ENCODE measurements around the gene BGN.

Gene BGN

DNA sequence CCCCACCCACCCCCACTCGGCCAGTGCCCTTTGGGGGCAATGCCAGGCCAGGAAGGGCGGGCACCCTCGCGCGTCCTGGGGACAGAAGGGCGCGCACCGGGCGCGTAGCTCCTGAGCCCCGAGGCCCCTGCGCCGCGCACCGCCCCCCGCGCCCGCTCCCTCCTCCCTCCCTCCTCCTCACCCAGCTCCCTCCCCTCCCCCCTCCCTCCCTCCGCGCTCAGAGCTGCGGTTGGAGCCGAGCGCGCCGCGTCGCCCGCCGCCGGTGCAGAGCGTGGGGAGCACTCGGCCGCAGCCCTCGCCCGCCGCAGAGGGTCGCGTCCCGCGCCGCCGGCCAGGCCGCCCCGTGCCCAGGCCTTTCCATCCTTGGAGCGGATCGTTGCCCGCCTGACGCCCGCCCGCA is 22.6 kb downstream of the BGN start, which contains the start of gene ATP2B3:
Gene ATP2B3, plus strand, starts transcription at position 220 of the 400 bp plus-strand sequence. CDS start 18,606 bp downstream, outside the sequence.
- FAIRE-seq (no peak), DNase-seq (ENCODE audit: insufficient read length, low spot score) (no peak)
- TF ChIP-seq POLR2AphosphoS5 (IDR thresholded peaks at IDR 0.05; ENCODE audit: low read depth, low read length) (no peak), PAX5 (IDR thresholded peaks at IDR 0.05; ENCODE audit: insufficient read depth, low read length, severe bottlenecking) (no peak), SPI1 (IDR thresholded peaks at IDR 0.05; ENCODE audit: low read depth, low read length) (no peak), TAF1 (IDR thresholded peaks at IDR 0.05; ENCODE audit: low read depth, low read length) (no peak), POLR2A (IDR thresholded peaks at IDR 0.05; ENCODE audit: low read depth, low read length) (no peak), POU2F2 (IDR thresholded peaks at IDR 0.05; ENCODE audit: low read depth, low read length) (no peak)

DNA sequence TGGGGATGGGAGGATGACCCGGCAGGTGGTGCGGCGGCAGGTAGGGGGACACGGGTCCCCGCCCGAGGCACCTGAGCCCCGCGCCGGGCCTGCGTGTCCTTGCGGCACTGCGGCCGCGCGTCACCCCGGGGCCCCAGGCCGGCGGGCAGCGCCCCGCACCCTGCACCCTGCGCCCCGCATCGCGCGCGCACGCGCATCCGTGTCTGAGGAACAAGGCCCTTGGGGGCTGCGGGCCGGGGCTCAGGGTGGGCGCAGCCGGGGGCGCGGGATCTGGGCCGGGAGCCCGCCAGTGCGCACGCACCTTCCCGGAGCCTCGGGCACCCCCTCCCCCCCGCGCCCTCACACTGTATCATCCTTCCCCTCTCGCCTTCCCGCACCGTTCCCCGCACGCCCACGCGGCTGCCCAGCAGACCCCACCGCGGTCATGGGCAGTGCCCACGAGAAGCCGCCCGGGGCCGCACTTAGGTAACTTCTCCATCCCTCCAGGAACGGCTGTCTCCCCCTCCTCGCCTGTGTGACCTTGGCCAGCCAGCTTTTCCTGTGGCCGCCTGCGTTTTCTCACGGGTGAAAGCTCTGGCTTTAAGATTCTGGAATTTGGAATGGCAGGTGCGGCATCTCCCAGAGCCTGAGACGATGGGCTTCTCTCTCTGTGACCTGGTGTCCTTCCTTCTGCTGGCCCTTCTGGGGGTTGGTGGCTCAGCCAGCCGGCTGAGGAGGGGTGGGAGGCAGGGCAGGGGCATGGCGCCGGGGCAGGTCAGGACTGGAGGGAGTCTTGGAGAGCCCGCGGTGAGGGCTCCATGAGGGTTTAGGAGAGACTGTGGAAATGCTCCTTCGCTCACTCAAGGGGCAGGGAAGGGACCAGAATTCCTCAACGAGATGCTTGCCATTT is 23.4 kb downstream of the BGN start:
- TF ChIP-seq POLR2A (IDR thresholded peaks at IDR 0.05; ENCODE audit: low read depth, low read length), result no peak
- TF ChIP-seq PAX5 (IDR thresholded peaks at IDR 0.05; ENCODE audit: insufficient read depth, low read length, severe bottlenecking), result no peak
- no peak for TF ChIP-seq POU2F2 (IDR thresholded peaks at IDR 0.05; ENCODE audit: low read depth, low read length)
- no peak for TF ChIP-seq POLR2AphosphoS5 (IDR thresholded peaks at IDR 0.05; ENCODE audit: low read depth, low read length)
- no peak for TF ChIP-seq TAF1 (IDR thresholded peaks at IDR 0.05; ENCODE audit: low read depth, low read length)
- no peak for TF ChIP-seq SPI1 (IDR thresholded peaks at IDR 0.05; ENCODE audit: low read depth, low read length)
- no peak for DNase-seq (ENCODE audit: insufficient read length, low spot score)
- no peak for FAIRE-seq

DNA sequence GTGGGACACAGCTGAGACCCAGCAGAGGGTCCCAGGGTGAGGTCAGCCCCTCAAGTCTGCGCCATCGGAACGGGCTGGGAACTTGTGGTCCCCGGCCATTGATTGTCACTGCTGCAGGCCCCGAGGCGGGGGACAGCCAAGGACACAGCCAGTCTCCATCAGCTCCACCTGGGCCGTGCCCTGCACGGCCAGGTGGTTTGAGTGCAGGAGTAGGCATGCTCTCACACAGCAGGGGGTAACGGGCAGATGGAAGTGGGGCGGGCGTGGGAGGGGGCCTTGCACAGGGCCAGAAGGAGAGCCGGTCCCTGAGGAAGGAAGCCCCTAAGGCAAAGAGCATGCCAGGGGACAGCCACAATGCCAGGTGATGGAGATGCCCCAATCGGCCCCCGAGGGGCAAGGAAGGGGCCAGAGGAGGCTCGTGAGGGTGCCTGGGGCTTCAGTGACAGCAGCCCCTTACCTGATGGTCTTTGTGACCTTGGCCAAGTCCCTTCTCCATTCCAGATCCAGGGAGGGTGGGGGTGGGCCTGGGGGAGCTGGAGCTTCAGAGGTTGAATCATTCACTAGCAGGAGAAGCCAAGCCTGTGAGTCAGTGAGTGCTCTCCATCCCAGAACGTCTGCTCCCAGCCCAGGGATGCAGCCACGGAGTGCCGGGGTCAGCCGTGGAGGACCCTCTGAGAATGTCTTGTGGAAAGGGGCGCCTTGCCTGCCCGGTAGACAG is 24.9 kb downstream of the BGN start:
- TF ChIP-seq POLR2A (IDR thresholded peaks at IDR 0.05; ENCODE audit: low read depth, low read length) (no peak), PAX5 (IDR thresholded peaks at IDR 0.05; ENCODE audit: insufficient read depth, low read length, severe bottlenecking) (no peak), SPI1 (IDR thresholded peaks at IDR 0.05; ENCODE audit: low read depth, low read length) (no peak), POU2F2 (IDR thresholded peaks at IDR 0.05; ENCODE audit: low read depth, low read length) (no peak)
- DNase-seq (ENCODE audit: insufficient read length, low spot score) (no peak), FAIRE-seq (no peak)

DNA sequence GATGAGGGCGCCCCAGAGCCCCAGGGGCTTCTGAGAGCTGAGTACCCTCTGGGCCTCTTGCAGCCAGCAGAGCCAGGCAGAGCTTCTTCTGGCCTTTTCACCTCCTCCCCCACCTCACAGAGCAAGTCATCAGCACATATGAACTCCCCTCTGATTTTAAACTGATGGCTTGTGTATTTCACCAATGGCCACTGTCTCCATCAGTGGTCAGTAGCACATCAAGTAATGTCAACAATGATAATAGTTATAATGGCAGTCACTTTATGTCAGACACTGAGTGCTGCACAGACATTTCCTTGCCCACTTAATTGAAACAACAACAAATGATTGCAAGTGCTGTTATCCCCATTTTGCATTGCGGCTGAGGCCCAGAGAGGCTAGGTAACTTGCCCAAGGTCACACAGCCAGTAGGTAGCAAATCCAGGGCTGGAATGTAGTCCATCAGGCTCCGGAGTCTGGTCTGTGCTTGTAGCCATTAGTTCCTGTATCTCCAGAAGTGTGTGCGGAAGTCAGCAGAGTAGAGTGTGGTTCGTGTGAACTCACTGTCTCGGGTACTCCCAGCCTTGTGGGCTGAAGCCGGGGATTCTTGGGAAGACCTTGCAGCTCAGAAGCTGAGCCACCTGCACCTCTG is 25.6 kb downstream of the BGN start:
- DNase-seq (ENCODE audit: insufficient read length, low spot score) (no peak), FAIRE-seq (no peak)
- TF ChIP-seq SPI1 (IDR thresholded peaks at IDR 0.05; ENCODE audit: low read depth, low read length) (no peak), TAF1 (IDR thresholded peaks at IDR 0.05; ENCODE audit: low read depth, low read length) (no peak), PAX5 (IDR thresholded peaks at IDR 0.05; ENCODE audit: insufficient read depth, low read length, severe bottlenecking) (no peak), POLR2A (IDR thresholded peaks at IDR 0.05; ENCODE audit: low read depth, low read length) (no peak), POLR2AphosphoS5 (IDR thresholded peaks at IDR 0.05; ENCODE audit: low read depth, low read length) (no peak), POU2F2 (IDR thresholded peaks at IDR 0.05; ENCODE audit: low read depth, low read length) (no peak)

DNA sequence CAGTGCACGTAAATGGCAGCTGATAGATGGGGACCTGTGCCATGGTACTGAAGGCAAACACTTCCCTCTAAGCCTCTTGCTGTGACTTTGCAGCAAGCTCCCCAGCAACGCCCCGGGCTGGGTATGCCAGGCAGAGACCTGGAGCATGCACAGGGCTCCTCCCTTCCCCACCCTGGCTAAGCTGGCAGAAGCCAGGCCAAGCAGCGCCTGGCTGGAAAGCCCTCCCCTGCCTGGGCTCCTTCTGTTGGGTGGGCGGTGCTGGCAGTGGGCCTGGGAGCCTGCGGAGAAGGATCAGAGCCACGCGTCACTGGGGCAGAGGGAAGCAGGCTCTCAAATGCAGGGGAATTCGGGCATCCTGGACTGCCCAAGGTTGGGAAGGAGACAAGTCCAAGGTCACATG is 26.3 kb downstream of the BGN start:
- FAIRE-seq, result no peak

DNA sequence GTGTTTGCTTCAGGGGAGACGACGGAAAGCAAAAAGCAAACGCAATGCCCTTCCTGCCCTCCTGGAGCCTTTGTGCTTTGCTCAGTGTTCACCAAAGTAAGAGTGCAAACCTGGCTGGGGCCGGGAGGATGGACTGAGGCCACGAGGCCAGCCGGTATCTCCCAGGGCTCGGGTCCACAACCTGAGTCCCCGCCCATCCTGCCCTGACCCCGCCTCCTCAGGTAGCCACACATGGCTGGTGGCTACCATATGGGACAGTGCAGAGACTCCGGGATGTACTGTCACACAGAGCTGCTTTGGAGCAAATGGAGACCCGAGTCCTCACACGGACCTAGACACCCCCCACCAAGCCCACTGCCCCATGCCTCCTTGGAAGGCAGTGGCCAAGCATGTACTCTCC is 27.5 kb downstream of the BGN start:
- no peak for TF ChIP-seq POLR2A (IDR thresholded peaks at IDR 0.05; ENCODE audit: low read depth, low read length)
- TF ChIP-seq PAX5 (IDR thresholded peaks at IDR 0.05; ENCODE audit: insufficient read depth, low read length, severe bottlenecking), result no peak
- no peak for TF ChIP-seq SPI1 (IDR thresholded peaks at IDR 0.05; ENCODE audit: low read depth, low read length)
- no peak for TF ChIP-seq TAF1 (IDR thresholded peaks at IDR 0.05; ENCODE audit: low read depth, low read length)
- no peak for TF ChIP-seq POU2F2 (IDR thresholded peaks at IDR 0.05; ENCODE audit: low read depth, low read length)
- TF ChIP-seq POLR2AphosphoS5 (IDR thresholded peaks at IDR 0.05; ENCODE audit: low read depth, low read length), result no peak
- DNase-seq (ENCODE audit: insufficient read length, low spot score) (no peak), FAIRE-seq (no peak)

More for the DNA sequence above, 26.3 kb downstream of the BGN start:
- DNase-seq (ENCODE audit: insufficient read length, low spot score), result no peak
- TF ChIP-seq POLR2A (IDR thresholded peaks at IDR 0.05; ENCODE audit: low read depth, low read length), result no peak
- TF ChIP-seq SPI1 (IDR thresholded peaks at IDR 0.05; ENCODE audit: low read depth, low read length), result no peak
- no peak for TF ChIP-seq POLR2AphosphoS5 (IDR thresholded peaks at IDR 0.05; ENCODE audit: low read depth, low read length)
- no peak for TF ChIP-seq TAF1 (IDR thresholded peaks at IDR 0.05; ENCODE audit: low read depth, low read length)
- no peak for TF ChIP-seq POU2F2 (IDR thresholded peaks at IDR 0.05; ENCODE audit: low read depth, low read length)
- TF ChIP-seq PAX5 (IDR thresholded peaks at IDR 0.05; ENCODE audit: insufficient read depth, low read length, severe bottlenecking), result no peak

DNA sequence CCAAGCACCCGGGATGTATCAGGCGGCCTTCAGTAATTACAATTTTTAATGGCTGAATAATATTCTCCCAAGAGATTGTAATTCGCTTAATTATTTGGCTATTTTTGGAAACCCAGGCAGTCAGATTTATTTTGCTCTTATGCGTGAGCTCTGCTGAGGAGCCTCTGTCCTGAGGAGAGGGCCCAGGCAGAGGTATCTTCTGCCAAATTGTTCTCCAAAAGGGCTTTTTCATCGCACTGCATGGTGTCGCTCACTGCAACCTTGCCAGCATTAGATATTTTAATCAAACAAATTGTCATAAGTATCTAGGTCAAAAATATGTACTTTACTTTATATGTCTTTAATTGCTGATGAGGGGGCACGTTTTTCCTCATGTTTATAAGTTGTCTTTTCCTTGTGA is 28.5 kb downstream of the BGN start:
- TF ChIP-seq POLR2AphosphoS5 (IDR thresholded peaks at IDR 0.05; ENCODE audit: low read depth, low read length) (no peak), SPI1 (IDR thresholded peaks at IDR 0.05; ENCODE audit: low read depth, low read length) (no peak), POLR2A (IDR thresholded peaks at IDR 0.05; ENCODE audit: low read depth, low read length) (no peak), POU2F2 (IDR thresholded peaks at IDR 0.05; ENCODE audit: low read depth, low read length) (no peak), TAF1 (IDR thresholded peaks at IDR 0.05; ENCODE audit: low read depth, low read length) (no peak), PAX5 (IDR thresholded peaks at IDR 0.05; ENCODE audit: insufficient read depth, low read length, severe bottlenecking) (no peak)
- FAIRE-seq, result no peak
- DNase-seq (ENCODE audit: insufficient read length, low spot score), result no peak

DNA sequence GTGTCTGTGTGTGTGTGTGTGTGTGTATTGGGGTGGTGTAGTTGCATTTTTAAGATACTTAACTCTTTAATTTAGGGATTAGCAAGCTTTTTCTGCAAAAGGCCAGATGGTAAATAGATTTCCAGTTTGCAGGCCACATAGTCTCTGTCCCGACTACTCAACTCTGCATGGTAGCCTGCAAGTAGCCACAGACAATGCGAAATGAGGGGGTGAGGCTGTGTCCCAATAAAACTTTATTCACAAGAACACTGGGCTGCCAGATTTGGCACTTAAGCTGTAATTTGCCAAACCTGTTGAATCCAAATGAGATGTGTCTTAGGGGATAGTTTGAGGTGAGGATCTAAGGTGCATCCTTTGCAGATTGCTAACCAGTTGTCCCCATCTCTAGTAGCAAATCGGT is 29.5 kb downstream of the BGN start:
- FAIRE-seq, result peak; percentile 13
- TF ChIP-seq PAX5 (IDR thresholded peaks at IDR 0.05; ENCODE audit: insufficient read depth, low read length, severe bottlenecking) (no peak), POLR2A (IDR thresholded peaks at IDR 0.05; ENCODE audit: low read depth, low read length) (no peak), POU2F2 (IDR thresholded peaks at IDR 0.05; ENCODE audit: low read depth, low read length) (no peak), POLR2AphosphoS5 (IDR thresholded peaks at IDR 0.05; ENCODE audit: low read depth, low read length) (no peak), TAF1 (IDR thresholded peaks at IDR 0.05; ENCODE audit: low read depth, low read length) (no peak), SPI1 (IDR thresholded peaks at IDR 0.05; ENCODE audit: low read depth, low read length) (no peak)
- no peak for DNase-seq (ENCODE audit: insufficient read length, low spot score)

DNA sequence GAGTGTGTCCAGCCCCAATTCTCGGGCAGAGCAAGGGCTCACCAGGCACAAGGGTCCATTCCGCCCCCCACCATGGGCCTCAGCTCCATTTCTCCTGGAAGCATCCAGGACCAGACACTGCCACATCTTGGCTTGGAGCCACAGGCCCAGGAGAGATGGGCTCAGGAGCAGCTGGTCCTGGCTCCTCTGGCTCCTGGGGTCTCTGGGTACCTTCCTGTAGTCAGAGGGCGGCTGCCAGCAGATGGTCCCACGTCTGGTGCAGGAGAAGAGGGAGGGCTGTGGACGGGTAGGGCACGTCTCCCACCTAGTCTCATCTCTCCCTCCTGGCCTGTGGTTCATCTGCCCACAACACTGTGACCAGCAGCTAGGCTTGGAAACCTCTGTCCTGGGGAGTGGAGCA is 30.7 kb downstream of the BGN start:
- no peak for FAIRE-seq
- TF ChIP-seq PAX5 (IDR thresholded peaks at IDR 0.05; ENCODE audit: insufficient read depth, low read length, severe bottlenecking) (no peak), POLR2A (IDR thresholded peaks at IDR 0.05; ENCODE audit: low read depth, low read length) (no peak), SPI1 (IDR thresholded peaks at IDR 0.05; ENCODE audit: low read depth, low read length) (no peak), TAF1 (IDR thresholded peaks at IDR 0.05; ENCODE audit: low read depth, low read length) (no peak)
- no peak for DNase-seq (ENCODE audit: insufficient read length, low spot score)

Data from GM12891 (cell line).